Right atrium auricular region (tissue), 2 donors: Measurements from ENCODE around the gene EDDM3A. TPM values are rescaled to one million over a fixed set of nuclear protein-coding genes. Genes with fewer than 3 reads are reported as not detected.
"Not testable (repeated sequence)": the region's sequence is repeated elsewhere in the genome, so short reads cannot be mapped to it uniquely, and the experiment has no call there.

Experiments
- DNase-seq: peaks from one replicate; pipeline ENCODE4 v3.0.0-alpha.2; 2019; ENCODE audit warnings: low spot score
- H3K27ac ChIP-seq, 2 donors: fragments of 200-600 bp; sonication (generic); 1 replicate in 1 of 2; 2 replicates in 1 of 2; pipeline ENCODE4 v1.5.1; 2016 to 2019
- H3K27me3 ChIP-seq, 2 donors: fragments of 200-600 bp; sonication (generic); one replicate each; pipeline versions ENCODE4 v1.5.1 to v1.6.0; 2017 to 2019
- H3K36me3 ChIP-seq: fragments of 200-600 bp; sonication (generic); one replicate; pipeline ENCODE4 v1.5.1; 2016
- H3K4me1 ChIP-seq, 2 donors: fragments of 200-600 bp; sonication (generic); one replicate each; pipeline versions ENCODE4 v1.5.1 to v1.6.0; 2017 to 2019
- H3K4me3 ChIP-seq, 2 donors: fragments of 200-600 bp; sonication (generic); 1 replicate in 1 of 2; 2 replicates in 1 of 2; pipeline ENCODE4 v1.5.1; 2017 to 2019; ENCODE audit warnings: mild to moderate bottlenecking in 1 of 2, moderate library complexity in 1 of 2
- H3K9me3 ChIP-seq, 2 donors: fragments of 200-600 bp; sonication (generic); one replicate each; pipeline ENCODE4 v1.5.1; 2019
- CTCF ChIP-seq, 2 donors: fragments of 200-600 bp; sonication (generic); IDR thresholded peaks; one replicate each; pipeline ENCODE4 v1.5.1; 2019; ENCODE audit warnings: antibody characterized with exemption in 2 of 2
- total RNA-seq, 2 donors: library from RNA; depleted of rRNA; stranded (reverse); fragments of >200 nt; gene quantifications; one replicate each; pipeline ENCODE4 v1.1.0, GENCODE V29; 2016

The EDDM3A gene
- total RNA-seq, 2 donors from 2014 or later = not detected

GRCh38 chr14:20750194-20750593, 4.5 kb downstream of the EDDM3A start:
- H3K36me3 ChIP-seq = no peaks in the 10 kb centered on the region

GRCh38 chr14:20751963-20752562, 6.4 kb downstream of the EDDM3A start:
- H3K36me3 ChIP-seq = no peaks in the 10 kb centered on the region
- no peak for TF ChIP-seq CTCF (IDR thresholded peaks at IDR 0.05)

More at GRCh38 chr14:20750194-20750593, 4.5 kb downstream of the EDDM3A start:
- no peaks in the 10 kb centered on the region for H3K4me1 ChIP-seq
- no peak for TF ChIP-seq CTCF (IDR thresholded peaks at IDR 0.05)
- H3K9me3 ChIP-seq = peaks cover 5 to 10% of the 10 kb centered on the region in 2 donors
- DNase-seq = no peak
- H3K27me3 ChIP-seq = no peaks in the 10 kb centered on the region
- no peak overlapping the region for H3K27ac ChIP-seq
- no peak overlapping the region for H3K4me3 ChIP-seq

GRCh38 chr14:20754308-20754707, 8.6 kb downstream of the EDDM3A start:
- Histone ChIP-seq H3K4me1 (no peaks in the 10 kb centered on the region), H3K27me3 (no peaks in the 10 kb centered on the region), H3K27ac (no peak overlapping the region), H3K4me3 (no peak overlapping the region), H3K36me3 (no peaks in the 10 kb centered on the region), H3K9me3 (peaks cover 5 to 10% of the 10 kb centered on the region in 2 donors)
- DNase-seq = no peak
- TF ChIP-seq CTCF (IDR thresholded peaks at IDR 0.05) = no peak

More at GRCh38 chr14:20751963-20752562, 6.4 kb downstream of the EDDM3A start:
- Histone ChIP-seq H3K4me3 (no peak overlapping the region), H3K27ac (no peak overlapping the region), H3K9me3 (peaks cover 5 to 10% of the 10 kb centered on the region in 2 donors), H3K27me3 (no peaks in the 10 kb centered on the region), H3K4me1 (no peaks in the 10 kb centered on the region)
- DNase-seq = no peak

GRCh38 chr14:20755037-20755436, 9.3 kb downstream of the EDDM3A start:
- Histone ChIP-seq H3K4me1 (no peaks in the 10 kb centered on the region), H3K4me3 (no peak overlapping the region), H3K36me3 (no peaks in the 10 kb centered on the region), H3K9me3 (peaks cover 5 to 10% of the 10 kb centered on the region in 2 donors), H3K27me3 (no peaks in the 10 kb centered on the region), H3K27ac (no peak overlapping the region)
- no peak for DNase-seq
- TF ChIP-seq CTCF (IDR thresholded peaks at IDR 0.05) = no peak

- no peak overlapping the region for H3K4me3 ChIP-seq
- H3K4me1 ChIP-seq = no peaks in the 10 kb centered on the region
- no peaks in the 10 kb centered on the region for H3K27me3 ChIP-seq
- no peaks in the 10 kb centered on the region for H3K9me3 ChIP-seq
- no peaks in the 10 kb centered on the region for H3K36me3 ChIP-seq
- peak in 1 of 2 donors; percentile 56 for TF ChIP-seq CTCF (IDR thresholded peaks at IDR 0.05)
- no peak for DNase-seq
- no peak overlapping the region for H3K27ac ChIP-seq
Observed at GRCh38 chr14:20757965-20758364, 12.3 kb downstream of the EDDM3A start.

GRCh38 chr14:20759465-20759864, 13.8 kb downstream of the EDDM3A start:
- not testable (repeated sequence) for H3K4me3 ChIP-seq, H3K27me3 ChIP-seq, DNase-seq, H3K27ac ChIP-seq, H3K9me3 ChIP-seq, H3K36me3 ChIP-seq, H3K4me1 ChIP-seq
